ENCODE data around the gene GAL3ST1.
A peak's percentile ranks its signal among the peaks of the same experiment; 100 is the strongest.
"Not testable (repeated sequence)": the region's sequence is repeated elsewhere in the genome, so short reads cannot be mapped to it uniquely, and the experiment has no call there.

GAL3ST1 gene

GRCh38 chr22:30596886-30597285, 22.4 kb upstream of the GAL3ST1 start:
- DNase-seq (ENCODE audit: low read depth), result no peak

- DNase-seq (ENCODE audit: low read depth), result no peak
Observed at GRCh38 chr22:30596199-30596598, 21.7 kb upstream of the GAL3ST1 start.

GRCh38 chr22:30592360-30592713, 17.9 kb upstream of the GAL3ST1 start:
- DNase-seq (ENCODE audit: low read depth), result not testable (repeated sequence)

- peak; percentile 80 for DNase-seq (ENCODE audit: low read depth)
Observed at GRCh38 chr22:30591588-30592359, 17.3 kb upstream of the GAL3ST1 start, which contains the start of gene PES1. PES1 (minus strand) TSS chr22:30591910; CDS start chr22:30591833, 77 bp downstream.

- no peak for DNase-seq (ENCODE audit: low read depth)
Observed at GRCh38 chr22:30591191-30591587, 16.7 kb upstream of the GAL3ST1 start.

- DNase-seq (ENCODE audit: low read depth), result no peak
Observed at GRCh38 chr22:30586414-30586813, 11.9 kb upstream of the GAL3ST1 start.

- DNase-seq (ENCODE audit: low read depth), result no peak
Observed at GRCh38 chr22:30584441-30584840, 10.0 kb upstream of the GAL3ST1 start.

- no peak for DNase-seq (ENCODE audit: low read depth)
Observed at GRCh38 chr22:30582788-30583545, 8.5 kb upstream of the GAL3ST1 start.

- no peak for DNase-seq (ENCODE audit: low read depth)
Observed at GRCh38 chr22:30582051-30582450, 7.6 kb upstream of the GAL3ST1 start.

GRCh38 chr22:30580896-30581295, 6.4 kb upstream of the GAL3ST1 start:
- no peak for DNase-seq (ENCODE audit: low read depth)

GRCh38 chr22:30578481-30578880, 4.0 kb upstream of the GAL3ST1 start:
- no peak for DNase-seq (ENCODE audit: low read depth)

- no peak for DNase-seq (ENCODE audit: low read depth)
Observed at GRCh38 chr22:30575859-30576258, 1.4 kb upstream of the GAL3ST1 start.

GRCh38 chr22:30574997-30575671, 669 bp upstream of the GAL3ST1 start:
- DNase-seq (ENCODE audit: low read depth), result no peak

GRCh38 chr22:30573594-30574094, 821 bp downstream of the GAL3ST1 start:
- no peak for DNase-seq (ENCODE audit: low read depth)

GRCh38 chr22:30572840-30573593, 1.4 kb downstream of the GAL3ST1 start:
- no peak for DNase-seq (ENCODE audit: low read depth)

GRCh38 chr22:30572210-30572609, 2.3 kb downstream of the GAL3ST1 start:
- no peak for DNase-seq (ENCODE audit: low read depth)

GRCh38 chr22:30569674-30570202, 4.7 kb downstream of the GAL3ST1 start:
- DNase-seq (ENCODE audit: low read depth), result no peak

GRCh38 chr22:30568137-30568805, 6.2 kb downstream of the GAL3ST1 start:
- no peak for DNase-seq (ENCODE audit: low read depth)

- DNase-seq (ENCODE audit: low read depth), result not testable (repeated sequence)
Observed at GRCh38 chr22:30567277-30567676, 7.2 kb downstream of the GAL3ST1 start.

GRCh38 chr22:30566125-30566524, 8.3 kb downstream of the GAL3ST1 start:
- DNase-seq (ENCODE audit: low read depth), result no peak

GRCh38 chr22:30565341-30565740, 9.1 kb downstream of the GAL3ST1 start:
- no peak for DNase-seq (ENCODE audit: low read depth)

All from stimulated activated CD8-positive, alpha-beta memory T cell treated with anti-CD3 and anti-CD28 coated beads, Interleukin-15, amount 100 ng/mL, for 24 hours (primary cell).